Right kidney (tissue), 1 donor: Measurements from ENCODE around the gene RRM1.
"Not testable (repeated sequence)": the region's sequence is repeated elsewhere in the genome, so short reads cannot be mapped to it uniquely, and the experiment has no call there.

Experiments
- DNase-seq: peaks from one replicate; pipeline ENCODE4 v3.0.0-alpha.2; 2016

Gene RRM1

DNA sequence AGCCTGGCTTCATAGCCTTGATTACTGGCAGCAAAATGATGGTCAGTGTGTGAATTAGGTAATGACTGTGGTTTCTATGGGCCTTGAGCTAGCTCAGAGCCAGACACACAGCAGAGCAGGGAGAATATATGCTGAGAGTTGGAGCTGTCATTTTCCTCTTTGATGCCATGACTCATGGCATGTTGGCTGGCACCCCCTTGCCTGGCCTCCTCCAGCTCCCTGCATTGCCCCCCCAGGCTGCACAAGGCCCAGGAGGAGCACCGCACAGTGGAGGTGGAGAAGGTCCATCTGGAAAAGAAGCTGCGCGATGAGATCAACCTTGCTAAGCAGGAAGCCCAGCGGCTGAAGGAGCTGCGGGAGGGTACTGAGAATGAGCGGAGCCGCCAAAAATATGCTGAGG lies 20.3 kb upstream of the RRM1 start:
- no peak for DNase-seq

DNA sequence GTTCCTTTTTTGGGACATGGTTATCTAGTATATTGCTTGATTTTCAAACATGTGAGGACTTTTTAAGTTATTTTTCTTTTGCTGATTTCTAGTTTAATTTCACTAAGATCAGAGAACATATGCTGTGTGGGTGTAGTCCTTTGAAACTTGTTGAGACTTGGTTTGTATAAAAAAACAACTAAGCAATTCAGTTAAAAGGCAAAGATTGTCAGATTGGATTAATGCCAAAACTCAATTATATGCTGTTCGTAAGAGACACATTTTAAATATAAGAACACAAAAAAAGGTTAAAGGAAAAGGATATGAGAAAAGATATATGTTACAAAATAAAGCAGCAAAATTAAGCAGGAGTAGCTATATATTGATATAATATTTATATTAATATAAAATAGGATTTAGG lies 17.8 kb upstream of the RRM1 start:
- no peak for DNase-seq

DNA sequence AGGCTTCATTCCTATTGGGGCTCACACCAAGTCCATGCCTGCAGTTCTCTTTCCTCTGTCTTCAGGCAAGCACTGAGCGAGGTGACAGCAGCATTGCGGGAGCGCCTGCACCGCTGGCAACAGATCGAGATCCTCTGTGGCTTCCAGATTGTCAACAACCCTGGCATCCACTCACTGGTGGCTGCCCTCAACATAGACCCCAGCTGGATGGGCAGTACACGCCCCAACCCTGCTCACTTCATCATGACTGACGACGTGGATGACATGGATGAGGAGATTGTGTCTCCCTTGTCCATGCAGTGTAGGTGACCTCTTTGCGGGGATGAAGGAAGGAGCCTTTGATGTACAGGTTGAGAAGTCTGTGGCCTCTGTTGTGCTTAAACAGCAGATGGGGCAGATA lies 11.4 kb upstream of the RRM1 start:
- DNase-seq, result no peak

DNA sequence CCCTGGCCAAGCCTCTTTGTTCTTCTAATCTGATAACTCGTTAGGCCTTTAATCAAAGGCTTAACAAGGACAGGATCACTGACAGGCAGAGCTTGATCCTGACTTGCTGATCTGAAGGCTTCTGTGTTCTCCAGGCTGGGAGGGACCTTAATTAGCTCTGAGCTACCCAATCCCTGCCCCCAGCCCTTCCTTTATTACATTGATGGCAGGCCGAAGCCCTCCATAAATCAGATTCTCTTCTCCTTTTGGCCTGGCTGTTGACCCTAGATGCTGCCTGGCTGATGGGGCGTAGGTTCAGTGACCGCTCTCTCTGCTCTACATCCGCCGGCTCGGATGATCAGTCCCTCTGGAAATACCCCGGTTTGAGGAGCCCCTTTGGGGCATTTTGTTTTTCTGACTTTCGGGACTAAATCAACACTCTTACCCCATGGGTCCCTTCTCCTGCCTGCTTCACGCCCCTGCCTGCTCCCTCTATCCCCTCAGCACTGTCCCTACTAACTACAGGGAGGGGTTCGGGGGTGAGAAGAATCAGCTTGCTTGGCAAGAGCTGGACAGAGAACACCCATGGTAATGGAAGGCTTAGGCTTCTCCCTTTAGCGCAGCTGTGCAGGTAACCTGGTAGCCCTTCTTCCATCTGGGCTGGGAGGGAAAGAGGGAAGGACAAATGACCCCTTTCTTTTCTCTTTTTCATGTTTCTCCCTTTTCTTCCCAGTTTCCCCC lies 10.0 kb upstream of the RRM1 start:
- no peak for DNase-seq

DNA sequence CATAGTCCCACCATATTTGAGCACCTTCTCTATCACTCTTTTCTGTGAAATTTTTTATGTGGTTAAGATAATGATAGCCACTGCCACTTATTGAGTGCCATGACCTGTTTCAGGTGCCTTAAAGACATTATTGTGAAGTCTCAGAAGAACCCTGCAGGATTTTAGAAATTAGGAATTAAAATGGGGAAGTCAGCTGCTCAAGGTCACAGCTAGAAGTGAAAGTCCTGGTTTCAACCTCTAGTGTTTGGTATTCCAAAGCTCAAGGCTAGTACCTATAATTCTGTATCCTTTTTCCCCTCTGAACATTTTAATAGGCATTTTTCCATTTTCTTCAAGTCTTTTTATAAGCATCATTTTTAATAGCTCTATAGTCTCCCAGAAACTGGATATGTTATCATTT lies 9.0 kb upstream of the RRM1 start:
- DNase-seq, result no peak

DNA sequence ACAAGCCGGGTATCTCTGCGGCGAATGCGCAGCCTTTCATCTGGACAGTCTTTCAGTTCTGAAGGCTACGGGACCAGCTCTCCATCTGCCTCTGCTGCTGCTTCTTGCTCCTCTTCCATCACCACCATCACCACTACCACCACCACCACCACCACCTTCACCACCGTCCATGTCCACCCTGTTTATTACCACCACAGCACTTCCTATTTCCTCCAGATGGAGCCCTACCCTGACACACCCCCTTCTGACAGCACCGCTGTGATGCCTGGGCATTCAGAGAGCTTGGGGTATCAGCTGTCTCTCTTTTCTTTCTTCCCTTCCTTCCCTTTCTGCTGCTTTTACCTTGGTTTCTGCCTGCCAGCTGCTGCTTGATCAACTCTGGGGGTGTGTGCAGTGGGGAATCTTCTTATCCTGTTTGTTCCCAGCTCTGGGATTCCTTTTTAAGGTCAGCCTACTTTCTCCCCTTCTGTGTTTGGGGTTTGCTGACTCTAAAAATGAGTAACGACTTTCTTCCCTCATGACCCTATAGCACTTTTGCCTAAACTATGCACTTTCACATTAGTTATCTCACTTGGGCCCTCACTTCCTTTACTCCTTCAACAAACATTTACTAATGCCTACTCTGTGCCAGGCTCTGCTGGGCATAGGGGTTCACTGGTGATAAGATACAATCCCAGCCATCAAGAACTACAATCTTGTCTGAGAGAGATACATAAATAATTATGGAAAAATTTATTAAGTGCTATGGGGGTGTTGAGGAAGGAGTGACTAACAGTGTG lies 7.8 kb upstream of the RRM1 start:
- DNase-seq, result no peak

DNA sequence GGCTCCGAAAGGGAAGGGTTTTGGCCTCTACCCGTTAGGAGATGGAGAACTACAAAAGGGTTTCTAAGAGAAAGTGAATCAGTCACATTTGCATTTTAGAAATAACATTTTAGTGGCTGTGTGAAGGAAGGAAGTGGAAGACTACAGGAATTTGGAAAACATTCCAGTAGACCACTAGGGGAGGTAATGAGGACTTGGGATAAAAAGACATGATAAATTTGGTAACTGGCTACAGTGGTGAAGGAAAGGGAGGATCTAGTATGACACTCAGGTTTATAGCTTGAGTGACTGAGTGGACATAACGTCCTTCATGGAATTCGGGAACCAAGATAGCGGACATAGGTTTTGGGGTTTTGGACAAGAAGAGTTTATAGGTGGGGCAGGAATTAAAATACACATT lies 7.0 kb upstream of the RRM1 start:
- no peak for DNase-seq

DNA sequence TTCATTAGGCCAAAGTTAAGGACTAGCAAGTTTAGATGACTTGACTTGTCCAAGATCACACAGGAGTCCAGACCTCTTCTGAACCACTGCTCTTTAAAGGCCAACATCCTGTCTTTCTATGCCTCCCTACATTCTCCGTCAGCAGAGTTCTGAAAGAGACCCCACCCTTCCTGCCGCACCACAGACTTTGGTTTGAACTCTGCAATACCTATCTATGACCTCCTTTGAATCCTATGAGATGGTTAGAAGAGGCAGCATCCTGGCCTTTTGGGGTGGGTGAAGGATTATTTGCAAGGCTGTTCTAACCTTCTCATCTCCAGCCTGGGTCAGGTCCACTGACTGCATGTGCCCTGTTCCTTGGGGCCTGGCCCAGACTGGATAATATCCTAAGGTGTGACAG lies 4.3 kb upstream of the RRM1 start:
- no peak for DNase-seq

DNA sequence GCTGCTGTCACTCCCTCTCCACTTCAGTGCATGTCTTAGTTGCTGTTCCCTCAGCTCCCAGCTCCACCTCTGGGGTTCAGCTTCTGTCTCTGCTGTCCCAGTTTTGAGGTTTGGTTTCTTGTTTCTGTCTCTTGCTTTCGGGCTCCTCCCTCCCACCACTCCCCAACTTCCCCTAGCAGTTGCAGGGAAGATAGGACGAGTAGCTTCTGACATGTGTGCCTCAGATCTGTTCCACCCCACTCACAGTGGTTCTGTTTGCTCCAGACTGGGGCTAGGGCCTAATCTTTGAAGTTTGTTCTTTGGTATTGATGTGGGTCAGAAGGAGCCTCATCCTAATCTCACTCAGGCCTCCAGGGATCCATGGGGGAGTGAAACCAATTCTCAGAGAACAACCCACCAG lies 2.6 kb upstream of the RRM1 start:
- no peak for DNase-seq

DNA sequence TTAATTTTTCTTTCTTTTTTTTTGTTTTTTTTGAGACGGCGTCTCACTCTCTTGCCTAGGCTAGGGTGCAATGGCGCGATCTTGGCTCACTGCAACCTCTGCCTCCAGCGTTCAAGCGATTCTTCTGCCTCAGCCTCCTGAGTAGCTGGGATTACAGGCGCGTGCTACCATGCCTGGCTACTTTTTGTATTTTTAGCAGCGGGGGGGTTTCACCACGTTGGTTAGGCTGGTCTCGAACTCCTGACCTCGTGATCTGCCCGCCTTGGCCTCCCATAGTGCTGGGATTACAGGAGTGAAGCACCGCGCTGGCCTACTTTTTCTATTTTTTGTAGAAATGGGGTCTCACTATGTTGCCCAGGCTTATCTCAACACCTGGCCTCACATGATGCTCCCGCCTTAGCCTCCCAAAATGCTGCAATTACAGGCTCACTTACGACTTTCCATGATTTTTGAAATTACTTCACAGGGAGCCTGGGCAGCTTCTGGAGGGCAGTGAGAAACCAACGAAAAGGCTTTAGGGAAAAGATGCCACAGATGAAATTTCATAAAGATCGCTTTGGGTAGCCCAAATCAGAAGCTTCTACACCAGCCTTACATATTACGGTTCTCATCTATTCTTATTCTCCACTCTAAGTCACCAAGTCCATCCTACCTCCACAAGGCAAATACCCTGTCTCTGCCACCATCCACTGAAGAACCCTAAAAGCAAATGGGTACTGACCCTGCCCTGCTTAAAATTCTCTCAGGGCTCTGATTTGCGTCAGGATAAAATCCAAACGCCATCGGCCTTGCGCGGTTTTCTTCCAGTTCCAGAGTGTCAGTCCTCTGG lies 866 bp upstream of the RRM1 start:
- no peak for DNase-seq

DNA sequence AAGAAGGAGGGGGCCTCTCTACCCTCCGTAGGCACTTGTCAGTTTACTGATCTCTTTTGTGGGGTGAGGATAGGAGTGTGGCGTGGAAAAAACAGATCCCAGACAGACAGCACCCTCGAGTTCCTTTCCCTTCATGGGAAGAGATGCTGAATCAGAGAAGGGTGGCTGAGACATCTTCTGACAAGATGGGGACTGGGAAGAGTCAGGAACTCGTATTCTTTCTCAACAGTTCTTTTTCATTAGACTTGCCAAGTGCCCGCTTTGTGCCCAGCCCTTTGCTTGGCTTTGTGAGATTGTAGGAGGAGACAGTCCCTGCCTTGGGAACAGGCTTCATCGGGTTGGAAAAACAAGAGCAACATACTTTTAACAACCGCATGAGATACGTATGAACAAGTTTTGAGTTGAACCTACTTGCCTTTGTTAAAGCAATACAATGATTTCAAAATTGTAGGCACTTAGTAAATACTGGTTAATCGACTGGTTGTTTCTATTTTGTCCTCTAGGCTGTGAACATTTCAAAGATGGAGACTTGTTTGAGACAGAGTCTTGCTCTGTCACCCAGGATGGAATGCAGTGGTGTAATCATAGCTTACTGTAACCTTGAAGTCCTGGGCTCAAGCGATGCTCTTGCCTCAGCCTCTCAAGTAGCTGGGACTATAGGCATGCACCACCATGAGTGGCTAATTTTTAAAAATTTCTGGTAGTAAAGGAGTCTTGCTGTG lies 1.1 kb downstream of the RRM1 start:
- peak; percentile 35 for DNase-seq

DNA sequence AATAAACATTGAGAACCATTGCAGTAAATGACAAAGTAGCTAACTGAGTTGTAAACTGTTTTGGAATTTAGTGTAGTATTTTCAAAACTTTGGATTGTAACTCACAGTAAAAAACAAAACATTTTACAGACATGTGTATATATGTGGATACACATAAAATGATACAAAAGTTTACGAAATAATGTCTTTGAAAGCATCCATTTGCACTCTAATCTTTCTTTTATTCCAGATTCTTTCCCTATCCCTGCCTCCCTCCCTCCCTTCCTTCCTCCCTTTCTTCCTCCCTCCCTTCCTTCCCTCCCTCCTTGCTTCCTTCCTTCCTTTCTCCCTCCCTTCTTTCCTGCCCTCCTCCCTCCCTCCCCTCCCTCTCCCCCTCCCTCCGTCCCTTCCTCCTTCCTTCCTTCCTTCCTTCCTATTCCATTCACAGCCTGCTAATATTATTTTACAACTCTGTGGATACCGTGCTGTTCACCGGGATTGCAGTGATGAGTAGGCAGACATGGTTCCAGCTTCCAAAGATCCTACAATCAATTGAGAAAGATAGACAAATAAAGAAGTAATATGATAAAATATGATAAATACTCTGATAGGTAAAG lies 3.5 kb downstream of the RRM1 start:
- DNase-seq, result no peak

DNA sequence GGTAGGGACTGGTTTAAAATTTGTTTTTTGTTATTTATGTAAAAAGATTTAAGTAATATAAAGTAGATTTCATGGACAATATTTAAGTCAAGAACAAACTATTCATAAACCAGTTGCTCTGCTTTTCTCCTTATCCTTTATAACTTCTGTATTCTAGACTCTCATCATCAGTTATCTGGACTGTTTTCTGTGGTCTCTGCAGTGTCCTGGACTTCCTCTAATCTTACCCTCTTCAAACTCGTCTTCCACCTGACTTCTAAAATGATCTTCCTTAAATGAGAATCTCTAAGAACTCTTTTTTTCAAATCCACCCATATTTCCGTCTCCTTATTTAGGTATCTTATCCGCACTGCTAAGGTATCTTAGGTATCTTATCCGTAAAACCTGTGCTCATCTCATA lies 8.1 kb downstream of the RRM1 start:
- no peak for DNase-seq

DNA sequence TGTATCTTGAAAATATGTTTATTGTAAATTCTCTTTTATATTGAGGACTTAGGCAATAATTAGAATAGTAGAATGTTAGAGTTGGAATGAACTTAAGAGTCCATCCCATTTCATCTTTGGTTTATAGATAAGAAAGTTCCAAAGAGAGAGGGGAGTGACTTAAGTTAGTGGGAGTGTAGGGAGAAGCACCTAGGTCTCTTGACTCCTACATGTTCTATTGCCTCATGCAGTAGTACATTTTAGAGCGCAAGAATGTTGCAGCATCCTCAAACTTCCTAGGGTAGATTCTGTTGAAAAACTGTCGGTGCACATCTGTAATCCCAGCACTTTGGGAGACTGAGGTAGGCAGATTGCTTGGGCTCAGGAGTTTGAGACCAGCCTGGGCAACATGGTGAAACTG lies 8.7 kb downstream of the RRM1 start:
- no peak for DNase-seq

DNA sequence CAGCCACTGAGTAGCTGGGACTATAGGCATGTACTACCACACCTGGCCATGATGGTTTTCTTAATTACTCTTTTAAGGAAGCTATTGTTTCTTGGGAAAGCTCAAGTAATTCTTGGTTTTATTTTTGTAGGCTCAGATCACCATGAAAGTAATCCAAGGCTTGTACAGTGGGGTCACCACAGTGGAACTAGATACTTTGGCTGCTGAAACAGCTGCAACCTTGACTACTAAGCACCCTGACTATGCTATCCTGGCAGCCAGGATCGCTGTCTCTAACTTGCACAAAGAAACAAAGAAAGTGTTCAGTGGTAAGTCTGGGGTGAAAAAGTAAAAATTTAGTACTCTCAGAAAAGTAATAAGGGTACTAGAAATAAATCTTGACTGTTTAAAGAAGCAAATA lies 11.3 kb downstream of the RRM1 start:
- DNase-seq, result no peak

DNA sequence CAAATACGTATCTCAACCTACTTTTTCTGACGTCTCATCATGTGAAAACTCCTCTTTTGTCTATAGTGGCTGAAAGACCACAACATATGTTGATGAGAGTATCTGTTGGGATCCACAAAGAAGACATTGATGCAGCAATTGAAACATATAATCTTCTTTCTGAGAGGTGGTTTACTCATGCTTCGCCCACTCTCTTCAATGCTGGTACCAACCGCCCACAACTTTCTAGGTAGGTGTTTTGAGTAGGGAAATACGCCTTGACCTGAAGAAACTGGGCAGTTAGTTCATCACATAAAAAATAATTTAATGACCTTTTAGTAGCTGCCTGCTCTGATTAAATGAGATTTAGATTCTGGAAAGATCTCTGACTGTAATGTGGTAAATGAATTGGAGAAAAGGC lies 17.2 kb downstream of the RRM1 start:
- DNase-seq, result no peak

DNA sequence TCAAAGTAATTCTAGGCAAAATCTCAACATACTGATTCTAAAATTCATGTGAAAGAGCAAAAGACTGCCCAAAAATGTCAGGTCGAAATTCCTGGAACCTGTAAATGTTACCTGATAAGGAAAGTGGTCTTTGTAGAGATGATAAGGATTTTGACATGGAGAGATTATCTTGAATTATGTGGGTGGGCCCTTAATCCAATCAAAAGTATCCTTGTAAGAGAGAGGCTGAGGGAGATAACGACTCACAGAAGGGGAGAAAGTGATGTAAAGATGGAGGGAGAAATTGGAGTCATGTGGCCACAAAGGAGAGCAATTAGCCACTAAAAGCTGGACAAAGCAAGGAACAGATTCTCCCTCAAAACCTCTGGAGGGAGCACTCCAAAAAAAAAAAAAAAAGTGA lies 20.5 kb downstream of the RRM1 start:
- DNase-seq, result no peak

DNA sequence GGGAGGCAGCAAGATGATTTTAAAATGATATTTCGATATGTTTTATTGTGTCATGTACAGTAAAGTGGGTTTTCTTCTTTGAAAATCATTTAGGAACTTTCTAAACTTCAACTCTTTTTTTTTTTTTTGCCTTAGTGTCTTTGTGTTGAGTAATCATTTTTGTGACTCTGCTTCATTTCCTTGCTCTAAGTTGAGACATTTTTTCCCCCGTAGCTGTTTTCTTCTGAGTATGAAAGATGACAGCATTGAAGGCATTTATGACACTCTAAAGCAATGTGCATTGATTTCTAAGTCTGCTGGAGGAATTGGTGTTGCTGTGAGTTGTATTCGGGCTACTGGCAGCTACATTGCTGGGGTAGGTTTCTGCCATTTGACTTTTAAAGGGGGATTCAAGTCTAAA lies 23.5 kb downstream of the RRM1 start:
- DNase-seq, result no peak

DNA sequence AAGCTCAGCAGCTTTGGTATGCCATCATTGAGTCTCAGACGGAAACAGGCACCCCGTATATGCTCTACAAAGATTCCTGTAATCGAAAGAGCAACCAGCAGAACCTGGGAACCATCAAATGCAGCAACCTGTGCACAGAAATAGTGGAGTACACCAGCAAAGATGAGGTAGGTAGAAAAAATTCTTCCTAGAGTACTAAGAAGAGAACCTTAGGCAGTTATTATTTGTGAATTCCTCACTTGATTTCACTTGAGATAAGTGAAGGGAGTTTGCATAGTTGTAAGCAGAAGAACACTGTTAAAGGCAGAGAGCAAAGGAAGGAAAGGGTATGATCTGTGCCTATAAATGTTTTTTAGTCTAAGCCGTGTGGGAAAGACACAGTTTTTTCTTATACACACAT lies 28.6 kb downstream of the RRM1 start:
- no peak for DNase-seq

DNA sequence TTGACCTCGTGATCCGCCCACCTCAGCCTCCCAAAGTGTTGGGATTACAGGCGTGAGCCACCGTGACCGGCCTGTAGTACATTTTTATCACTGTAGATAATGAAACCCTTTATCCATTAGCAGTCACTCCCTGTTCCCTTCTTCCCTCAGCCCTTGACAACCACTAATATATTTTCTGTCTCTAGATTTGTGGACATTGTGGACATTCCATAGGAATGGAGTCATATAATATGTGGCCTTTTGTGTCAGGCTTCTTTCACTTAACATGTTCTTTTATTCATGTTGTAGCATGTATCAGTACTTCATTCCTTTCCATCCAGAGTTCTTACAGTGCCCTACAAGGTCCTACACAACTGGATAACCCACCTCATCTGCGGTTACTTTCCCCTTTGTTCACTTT lies 30.5 kb downstream of the RRM1 start:
- no peak for DNase-seq

DNA sequence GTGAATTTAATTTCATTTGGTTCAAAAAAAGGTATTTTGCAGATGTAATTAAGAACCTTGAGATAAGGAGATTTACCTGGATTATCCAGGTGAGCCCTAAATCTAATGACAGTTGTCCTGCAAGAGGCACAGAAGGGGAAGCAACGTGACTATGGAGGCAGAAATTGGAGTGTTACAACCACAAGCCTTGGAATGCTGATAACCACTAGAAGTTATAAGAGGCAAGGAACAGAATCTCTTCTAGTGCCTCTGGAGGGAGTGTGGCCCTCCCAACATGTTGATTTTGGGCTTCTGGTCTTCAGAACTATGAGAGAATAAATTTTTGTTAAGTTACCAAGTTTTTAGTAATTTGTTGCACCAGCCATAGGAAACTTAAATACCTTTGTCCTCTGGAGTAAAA lies 32.8 kb downstream of the RRM1 start:
- no peak for DNase-seq

DNA sequence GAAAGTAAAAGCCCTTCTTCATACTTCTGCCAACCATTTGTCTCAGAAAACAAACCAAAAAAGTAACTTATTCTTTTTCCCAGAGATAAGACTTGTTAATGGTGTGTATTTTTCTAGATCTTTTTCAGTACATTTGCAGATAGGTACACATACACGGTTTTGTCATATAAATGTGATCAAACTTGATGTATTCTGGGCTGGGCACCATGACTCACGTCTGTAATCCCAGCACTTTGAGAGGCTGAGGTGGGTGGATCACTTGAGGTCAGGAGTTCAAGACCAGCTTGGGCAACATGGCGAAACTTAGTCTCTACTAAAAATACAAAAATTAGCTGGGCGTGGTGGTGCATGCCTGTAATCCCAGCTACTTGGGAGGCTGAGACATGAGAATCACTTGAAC lies 35.6 kb downstream of the RRM1 start:
- DNase-seq, result not testable (repeated sequence)
